ENCODE measurements around the gene EIF1AX. TPM values are rescaled to one million over a fixed set of nuclear protein-coding genes. Genes with fewer than 3 reads are reported as not detected.
"Not testable (repeated sequence)": the region's sequence is repeated elsewhere in the genome, so short reads cannot be mapped to it uniquely, and the experiment has no call there.

The EIF1AX gene
- total and polyA plus RNA-seq, 4 donors, result 19.1 to 89.0 (median 22.6) TPM

DNA sequence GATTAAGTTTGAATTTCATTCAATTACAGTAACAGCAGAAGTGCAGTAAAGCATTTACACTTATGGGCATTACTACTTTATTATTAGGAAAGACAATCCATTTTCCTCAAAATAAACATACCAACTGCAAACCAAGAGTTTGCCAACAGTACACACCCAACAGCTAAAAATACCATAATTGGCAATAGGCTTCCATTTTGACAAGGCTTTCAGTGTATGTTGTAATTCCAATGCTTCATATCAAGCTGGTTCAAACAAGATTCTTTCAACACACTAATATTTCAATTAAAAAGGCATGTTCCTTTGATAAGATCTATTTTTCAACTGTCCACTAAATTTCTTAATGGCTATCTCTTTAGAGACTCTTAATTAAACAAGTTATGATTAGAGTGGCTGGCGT is 12.1 kb downstream of the EIF1AX start:
- no peak overlapping the region for H3K27ac ChIP-seq (ENCODE audit: low read depth in 1 of 2, low read length in 2 of 2)
- H3K4me3 ChIP-seq (ENCODE audit: low read depth in 1 of 3, low read length in 3 of 3), result no peak overlapping the region
- no peak for DNase-seq (ENCODE audit: low spot score)
- no peak overlapping the region for H3K9ac ChIP-seq (ENCODE audit: low read depth in 1 of 2, low read length in 2 of 2)
- 91% methylated on average over 1 of the region's 1 CpG for WGBS
- no peaks in the 10 kb centered on the region for H3K27me3 ChIP-seq (ENCODE audit: control insufficient read depth in 4 of 4, insufficient read depth in 4 of 4, low read length in 3 of 4)
- peaks cover 0 to 59% (median 35%) of the 10 kb centered on the region in 4 donors for H3K36me3 ChIP-seq (ENCODE audit: control insufficient read depth in 4 of 4, insufficient read depth in 3 of 4, low read depth in 1 of 4, low read length in 3 of 4)
- no peaks in the 10 kb centered on the region for H3K4me1 ChIP-seq (ENCODE audit: control insufficient read depth in 4 of 4, insufficient read depth in 4 of 4, low read length in 3 of 4)
- H3K9me3 ChIP-seq (ENCODE audit: control insufficient read depth in 4 of 4, low read length in 3 of 4), result no peaks in the 10 kb centered on the region
- TF ChIP-seq JUND (IDR thresholded peaks at IDR 0.05), result no peak
- TF ChIP-seq FOXA2 (IDR thresholded peaks at IDR 0.05), result no peak
- no peak for TF ChIP-seq NR2F2 (IDR thresholded peaks at IDR 0.05)
- no peak for TF ChIP-seq SP1 (IDR thresholded peaks at IDR 0.05)
- TF ChIP-seq, protein P1, sequence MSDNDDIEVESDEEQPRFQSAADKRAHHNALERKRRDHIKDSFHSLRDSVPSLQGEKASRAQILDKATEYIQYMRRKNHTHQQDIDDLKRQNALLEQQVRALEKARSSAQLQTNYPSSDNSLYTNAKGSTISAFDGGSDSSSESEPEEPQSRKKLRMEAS (IDR thresholded peaks at IDR 0.05), result no peak

DNA sequence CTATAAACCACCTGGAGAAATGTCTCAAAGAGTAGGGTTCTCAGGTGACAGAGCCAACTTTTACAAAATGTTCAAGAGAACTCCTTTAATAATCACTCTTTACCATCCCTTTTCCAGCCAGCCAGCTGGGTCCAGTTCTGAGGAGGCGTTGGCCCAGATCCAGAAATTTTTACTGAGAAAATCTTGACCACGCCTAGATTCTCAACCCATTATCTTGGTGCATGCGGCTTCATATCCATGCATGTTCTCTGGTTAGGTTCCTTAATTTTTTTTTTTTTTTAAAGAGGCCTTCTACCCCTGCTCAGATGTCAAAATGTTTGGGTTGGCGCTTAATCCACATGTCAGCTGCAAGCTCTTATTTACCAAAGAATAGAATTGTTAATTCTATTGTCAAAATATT is 13.0 kb downstream of the EIF1AX start:
- WGBS, result 78% methylated on average over 4 of the region's 4 CpGs
- DNase-seq (ENCODE audit: low spot score), result no peak
- no peak for TF ChIP-seq CTCF (IDR thresholded peaks at IDR 0.05; ENCODE audit: low read depth, low read length, missing input control)
- TF ChIP-seq, protein P1 (IDR thresholded peaks at IDR 0.05), result no peak
- no peak for TF ChIP-seq NR2F2 (IDR thresholded peaks at IDR 0.05)
- no peak for TF ChIP-seq YY1 (IDR thresholded peaks at IDR 0.05)
- TF ChIP-seq EGR1 (IDR thresholded peaks at IDR 0.05; ENCODE audit: low read depth in 2 of 2), result no peak
- TF ChIP-seq TAF1 (conservative IDR thresholded peaks at IDR 0.05), result no peak
- TF ChIP-seq ATF3 (IDR thresholded peaks at IDR 0.05), result no peak
- TF ChIP-seq FOXA1 (IDR thresholded peaks at IDR 0.05), result no peak
- no peaks in the 10 kb centered on the region for H3K4me1 ChIP-seq (ENCODE audit: control insufficient read depth in 4 of 4, insufficient read depth in 4 of 4, low read length in 3 of 4)
- H3K36me3 ChIP-seq (ENCODE audit: control insufficient read depth in 4 of 4, insufficient read depth in 3 of 4, low read depth in 1 of 4, low read length in 3 of 4), result peaks cover 0 to 57% (median 33%) of the 10 kb centered on the region in 4 donors
- H3K4me3 ChIP-seq (ENCODE audit: low read depth in 1 of 3, low read length in 3 of 3), result no peak overlapping the region
- no peak overlapping the region for H3K9ac ChIP-seq (ENCODE audit: low read depth in 1 of 2, low read length in 2 of 2)
- no peaks in the 10 kb centered on the region for H3K27me3 ChIP-seq (ENCODE audit: control insufficient read depth in 4 of 4, insufficient read depth in 4 of 4, low read length in 3 of 4)
- H3K27ac ChIP-seq (ENCODE audit: low read depth in 1 of 2, low read length in 2 of 2), result no peak overlapping the region
- no peaks in the 10 kb centered on the region for H3K9me3 ChIP-seq (ENCODE audit: control insufficient read depth in 4 of 4, low read length in 3 of 4)

- not testable (repeated sequence) for H3K9me3 ChIP-seq (ENCODE audit: control insufficient read depth in 4 of 4, low read length in 3 of 4); H3K4me3 ChIP-seq (ENCODE audit: low read depth in 1 of 3, low read length in 3 of 3); H3K27me3 ChIP-seq (ENCODE audit: control insufficient read depth in 4 of 4, insufficient read depth in 4 of 4, low read length in 3 of 4); H3K27ac ChIP-seq (ENCODE audit: low read depth in 1 of 2, low read length in 2 of 2); H3K9ac ChIP-seq (ENCODE audit: low read depth in 1 of 2, low read length in 2 of 2); H3K4me1 ChIP-seq (ENCODE audit: control insufficient read depth in 4 of 4, insufficient read depth in 4 of 4, low read length in 3 of 4); DNase-seq (ENCODE audit: low spot score)
- TF ChIP-seq CTCF (IDR thresholded peaks at IDR 0.05; ENCODE audit: low read depth, low read length, missing input control) (peak; percentile 15), RAD21 (IDR thresholded peaks at IDR 0.05) (peak in 1 of 2 donors; percentile 36)
- peaks cover 0 to 44% (median 28%) of the 10 kb centered on the region in 4 donors for H3K36me3 ChIP-seq (ENCODE audit: control insufficient read depth in 4 of 4, insufficient read depth in 3 of 4, low read depth in 1 of 4, low read length in 3 of 4)
- WGBS, result 3% methylated on average over 3 of the region's 3 CpGs
Observed at GRCh38 chrX:20127440-20127839, 14.2 kb downstream of the EIF1AX start.

- not testable (repeated sequence) for H3K9ac ChIP-seq (ENCODE audit: low read depth in 1 of 2, low read length in 2 of 2); H3K9me3 ChIP-seq (ENCODE audit: control insufficient read depth in 4 of 4, low read length in 3 of 4); DNase-seq (ENCODE audit: low spot score); H3K27ac ChIP-seq (ENCODE audit: low read depth in 1 of 2, low read length in 2 of 2); H3K27me3 ChIP-seq (ENCODE audit: control insufficient read depth in 4 of 4, insufficient read depth in 4 of 4, low read length in 3 of 4); H3K4me1 ChIP-seq (ENCODE audit: control insufficient read depth in 4 of 4, insufficient read depth in 4 of 4, low read length in 3 of 4); H3K4me3 ChIP-seq (ENCODE audit: low read depth in 1 of 3, low read length in 3 of 3)
- H3K36me3 ChIP-seq (ENCODE audit: control insufficient read depth in 4 of 4, insufficient read depth in 3 of 4, low read depth in 1 of 4, low read length in 3 of 4), result peaks cover 0 to 38% (median 24%) of the 10 kb centered on the region in 4 donors
- WGBS, result 95% methylated on average over 1 of the region's 1 CpG
Observed at GRCh38 chrX:20126833-20127232, 14.8 kb downstream of the EIF1AX start.

All from liver (tissue), 9 donors.